ENCODE data around the gene PLOD1. TPM values are rescaled to one million over a fixed set of nuclear protein-coding genes. Genes with fewer than 3 reads are reported as not detected.
A peak's percentile ranks its signal among the peaks of the same experiment; 100 is the strongest.
"Not testable (repeated sequence)": the region's sequence is repeated elsewhere in the genome, so short reads cannot be mapped to it uniquely, and the experiment has no call there.

The PLOD1 gene
- total RNA-seq, 1 experiment from 2014 or later = 35.9 TPM

GRCh38 chr1:11894501-11894900 lies 40.0 kb upstream of the PLOD1 start:
- H2AFZ ChIP-seq (ENCODE audit: low read length); H3K4me2 ChIP-seq (ENCODE audit: low read depth, low read length, poor library complexity, severe bottlenecking); H3K27me3 ChIP-seq (ENCODE audit: low read length); H3K9me2 ChIP-seq (replicated peaks; ENCODE audit: insufficient read depth, low read length); H3K79me2 ChIP-seq (ENCODE audit: low read length); DNase-seq; H3K4me1 ChIP-seq (ENCODE audit: low read length); H3K9ac ChIP-seq (ENCODE audit: low read length); H3K9me3 ChIP-seq (ENCODE audit: low read length); H4K20me1 ChIP-seq (ENCODE audit: insufficient read depth, low read depth, low read length); H3K36me3 ChIP-seq (ENCODE audit: insufficient read depth, low read length); H3K4me3 ChIP-seq (ENCODE audit: low read length); H3K27ac ChIP-seq (ENCODE audit: low read length): not testable (repeated sequence)

- no peaks in the 10 kb centered on the region for H3K9me2 ChIP-seq (replicated peaks; ENCODE audit: insufficient read depth, low read length)
- peaks cover 12% of the 10 kb centered on the region for H3K4me1 ChIP-seq (ENCODE audit: low read length)
- H3K27ac ChIP-seq (ENCODE audit: low read length) = no peak overlapping the region
- H3K9ac ChIP-seq (ENCODE audit: low read length) = no peak overlapping the region
- no peaks in the 10 kb centered on the region for H3K79me2 ChIP-seq (ENCODE audit: low read length)
- H3K4me3 ChIP-seq (ENCODE audit: low read length) = no peak overlapping the region
- H3K27me3 ChIP-seq (ENCODE audit: low read length) = no peaks in the 10 kb centered on the region
- no peak overlapping the region for H2AFZ ChIP-seq (ENCODE audit: low read length)
- DNase-seq = no peak
- H3K4me2 ChIP-seq (ENCODE audit: low read depth, low read length, poor library complexity, severe bottlenecking) = no peak overlapping the region
- H4K20me1 ChIP-seq (ENCODE audit: insufficient read depth, low read depth, low read length) = no peaks in the 10 kb centered on the region
- H3K36me3 ChIP-seq (ENCODE audit: insufficient read depth, low read length) = no peaks in the 10 kb centered on the region
- no peaks in the 10 kb centered on the region for H3K9me3 ChIP-seq (ENCODE audit: low read length)
Observed at GRCh38 chr1:11898086-11898785, 36.3 kb upstream of the PLOD1 start.

GRCh38 chr1:11898831-11899467 lies 35.6 kb upstream of the PLOD1 start:
- Histone ChIP-seq H3K9me3 (ENCODE audit: low read length) (no peaks in the 10 kb centered on the region), H4K20me1 (ENCODE audit: insufficient read depth, low read depth, low read length) (no peaks in the 10 kb centered on the region), H3K4me3 (ENCODE audit: low read length) (no peak overlapping the region), H3K9ac (ENCODE audit: low read length) (no peak overlapping the region), H3K4me2 (ENCODE audit: low read depth, low read length, poor library complexity, severe bottlenecking) (no peak overlapping the region), H3K27me3 (ENCODE audit: low read length) (no peaks in the 10 kb centered on the region), H3K9me2 (replicated peaks; ENCODE audit: insufficient read depth, low read length) (no peaks in the 10 kb centered on the region), H2AFZ (ENCODE audit: low read length) (no peak overlapping the region), H3K4me1 (ENCODE audit: low read length) (peaks cover 12% of the 10 kb centered on the region), H3K79me2 (ENCODE audit: low read length) (no peaks in the 10 kb centered on the region), H3K27ac (ENCODE audit: low read length) (no peak overlapping the region), H3K36me3 (ENCODE audit: insufficient read depth, low read length) (no peaks in the 10 kb centered on the region)
- DNase-seq = no peak

- H3K9ac ChIP-seq (ENCODE audit: low read length); H3K27ac ChIP-seq (ENCODE audit: low read length): not testable (repeated sequence)
Observed at GRCh38 chr1:11901446-11901845, 33.1 kb upstream of the PLOD1 start.

GRCh38 chr1:11903210-11903609 lies 31.3 kb upstream of the PLOD1 start:
- Histone ChIP-seq H3K9me3 (ENCODE audit: low read length) (no peaks in the 10 kb centered on the region), H3K79me2 (ENCODE audit: low read length) (no peaks in the 10 kb centered on the region), H4K20me1 (ENCODE audit: insufficient read depth, low read depth, low read length) (no peaks in the 10 kb centered on the region), H3K4me1 (ENCODE audit: low read length) (peaks cover 22% of the 10 kb centered on the region), H3K4me2 (ENCODE audit: low read depth, low read length, poor library complexity, severe bottlenecking) (no peak overlapping the region), H3K36me3 (ENCODE audit: insufficient read depth, low read length) (no peaks in the 10 kb centered on the region), H2AFZ (ENCODE audit: low read length) (no peak overlapping the region), H3K27ac (ENCODE audit: low read length) (no peak overlapping the region), H3K27me3 (ENCODE audit: low read length) (no peaks in the 10 kb centered on the region), H3K4me3 (ENCODE audit: low read length) (no peak overlapping the region), H3K9ac (ENCODE audit: low read length) (no peak overlapping the region), H3K9me2 (replicated peaks; ENCODE audit: insufficient read depth, low read length) (no peaks in the 10 kb centered on the region)
- DNase-seq = no peak

More at GRCh38 chr1:11901446-11901845, 33.1 kb upstream of the PLOD1 start:
- not testable (repeated sequence) for H3K9me3 ChIP-seq (ENCODE audit: low read length); H3K79me2 ChIP-seq (ENCODE audit: low read length); H3K27me3 ChIP-seq (ENCODE audit: low read length); H2AFZ ChIP-seq (ENCODE audit: low read length); H3K4me3 ChIP-seq (ENCODE audit: low read length); H4K20me1 ChIP-seq (ENCODE audit: insufficient read depth, low read depth, low read length); H3K36me3 ChIP-seq (ENCODE audit: insufficient read depth, low read length); H3K9me2 ChIP-seq (replicated peaks; ENCODE audit: insufficient read depth, low read length); H3K4me2 ChIP-seq (ENCODE audit: low read depth, low read length, poor library complexity, severe bottlenecking); DNase-seq
- peaks cover 12% of the 10 kb centered on the region for H3K4me1 ChIP-seq (ENCODE audit: low read length)

- H3K36me3 ChIP-seq (ENCODE audit: insufficient read depth, low read length); H3K27me3 ChIP-seq (ENCODE audit: low read length); H3K79me2 ChIP-seq (ENCODE audit: low read length); H3K9ac ChIP-seq (ENCODE audit: low read length); H4K20me1 ChIP-seq (ENCODE audit: insufficient read depth, low read depth, low read length); H3K9me3 ChIP-seq (ENCODE audit: low read length); H3K4me2 ChIP-seq (ENCODE audit: low read depth, low read length, poor library complexity, severe bottlenecking); DNase-seq; H3K27ac ChIP-seq (ENCODE audit: low read length); H3K9me2 ChIP-seq (replicated peaks; ENCODE audit: insufficient read depth, low read length); H3K4me3 ChIP-seq (ENCODE audit: low read length); H2AFZ ChIP-seq (ENCODE audit: low read length): not testable (repeated sequence)
- peaks cover 30% of the 10 kb centered on the region for H3K4me1 ChIP-seq (ENCODE audit: low read length)
Observed at GRCh38 chr1:11904156-11904555, 30.4 kb upstream of the PLOD1 start.

GRCh38 chr1:11904978-11905377 lies 29.5 kb upstream of the PLOD1 start:
- Histone ChIP-seq H3K9me2 (replicated peaks; ENCODE audit: insufficient read depth, low read length) (no peaks in the 10 kb centered on the region), H3K79me2 (ENCODE audit: low read length) (no peaks in the 10 kb centered on the region), H3K4me1 (ENCODE audit: low read length) (peaks cover 37% of the 10 kb centered on the region), H3K9me3 (ENCODE audit: low read length) (no peaks in the 10 kb centered on the region), H3K36me3 (ENCODE audit: insufficient read depth, low read length) (no peaks in the 10 kb centered on the region), H3K4me2 (ENCODE audit: low read depth, low read length, poor library complexity, severe bottlenecking) (no peak overlapping the region), H3K27ac (ENCODE audit: low read length) (no peak overlapping the region), H2AFZ (ENCODE audit: low read length) (no peak overlapping the region), H3K9ac (ENCODE audit: low read length) (no peak overlapping the region), H3K27me3 (ENCODE audit: low read length) (no peaks in the 10 kb centered on the region), H3K4me3 (ENCODE audit: low read length) (no peak overlapping the region), H4K20me1 (ENCODE audit: insufficient read depth, low read depth, low read length) (no peaks in the 10 kb centered on the region)
- no peak for DNase-seq

- Histone ChIP-seq H3K36me3 (ENCODE audit: insufficient read depth, low read length) (no peaks in the 10 kb centered on the region), H3K9me3 (ENCODE audit: low read length) (no peaks in the 10 kb centered on the region), H3K27me3 (ENCODE audit: low read length) (no peaks in the 10 kb centered on the region), H3K4me2 (ENCODE audit: low read depth, low read length, poor library complexity, severe bottlenecking) (peak overlapping the region; percentile 49), H4K20me1 (ENCODE audit: insufficient read depth, low read depth, low read length) (no peaks in the 10 kb centered on the region), H3K79me2 (ENCODE audit: low read length) (no peaks in the 10 kb centered on the region), H3K9ac (ENCODE audit: low read length) (peak overlapping the region; percentile 49; the same call in 1 of the 2 replicates), H3K27ac (ENCODE audit: low read length) (no peak overlapping the region), H3K4me3 (ENCODE audit: low read length) (no peak overlapping the region), H2AFZ (ENCODE audit: low read length) (peak overlapping the region; percentile 75; the same call in 1 of the 2 replicates), H3K4me1 (ENCODE audit: low read length) (peaks cover 27% of the 10 kb centered on the region), H3K9me2 (replicated peaks; ENCODE audit: insufficient read depth, low read length) (no peaks in the 10 kb centered on the region)
- DNase-seq = no peak
Observed at GRCh38 chr1:11906870-11907269, 27.6 kb upstream of the PLOD1 start.

Measured in Karpas-422 (cell line).